Neural progenitor cell (in vitro differentiated cells): Measurements from ENCODE around the gene ATR.

Experiments used
- CTCF ChIP-seq: fragments of 200-600 bp; sonication (generic); IDR thresholded peaks from 2 replicates; pipeline ENCODE4 v1.5.1; 2017; ENCODE audit warnings: antibody characterized with exemption, mild to moderate bottlenecking
- EZH2 ChIP-seq: fragments of 200-600 bp; sonication (generic); IDR thresholded peaks from 2 replicates; pipeline ENCODE4 v1.6.1; 2017; ENCODE audit warnings: antibody characterized with exemption, mild to moderate bottlenecking, moderate library complexity

GRCh38 chr3:142497729-142498128 lies 80.8 kb downstream of the ATR start:
- TF ChIP-seq CTCF, result no peak
- no peak for TF ChIP-seq EZH2
